ENCODE results near the gene MASP2. TPM values are rescaled to one million over a fixed set of nuclear protein-coding genes. Genes with fewer than 3 reads are reported as not detected.
A peak's percentile ranks its signal among the peaks of the same experiment; 100 is the strongest.

Gene MASP2
- total and polyA plus RNA-seq, 10 of the 15 experiments (the other 5 are each of a cell fraction or from before 2014, with no cell fraction given): 0.04 to 0.21 (median 0.06) TPM; not detected in 7

- no peak overlapping the region for H3K9ac ChIP-seq (ENCODE audit: control insufficient read depth, insufficient read depth, low read length)
- ChIA-PET RAD21 (ENCODE audit: unreplicated experiment) (no interaction called here), CTCF (interaction anchor here (1.6 to 2.3 kb wide), 2 partner anchors 16 to 19 kb away, joined by 5 to 7 read pairs; no protein-coding TSS in a partner anchor), SMC1A (ENCODE audit: uncharacterized antibody, unreplicated experiment) (interaction anchor here (3.5 kb wide), 1 partner anchor 19 kb away, joined by 17 read pairs; no protein-coding TSS in a partner anchor), POLR2A (no interaction called here)
- H3K4me1 ChIP-seq (ENCODE audit: control insufficient read depth, insufficient read depth, low read length): peaks cover 15% of the 10 kb centered on the region
- H3K27ac ChIP-seq (ENCODE audit: control insufficient read depth, insufficient read depth): no peak overlapping the region
- in situ Hi-C loops (cut with MboI) (no loop called here), intact Hi-C loops (cut with micrococcal nuclease; ENCODE audit: unreplicated experiment) (no loop called here)
- 0 out of 2 replicates have a peak, but pooled peaks have one; percentile 5 for TF ChIP-seq POLR2A (IDR thresholded peaks at IDR 0.05; ENCODE audit: low read depth, low read length)
- no peak for TF ChIP-seq SMC3 (IDR thresholded peaks at IDR 0.05; ENCODE audit: borderline replicate concordance, low read length)
- peaks cover 31% of the 10 kb centered on the region for H3K79me2 ChIP-seq (ENCODE audit: control insufficient read depth, insufficient read depth, low read length)
- H3K27me3 ChIP-seq (replicated peaks in 1 of 2; ENCODE audit: control insufficient read depth in 2 of 2, insufficient read depth in 2 of 2, low read length in 1 of 2): no peaks in the 10 kb centered on the region
- no peak overlapping the region for H3K4me2 ChIP-seq (ENCODE audit: control insufficient read depth, insufficient read depth)
- no peak for DNase-seq (ENCODE audit: low read depth, low spot score)
- no peaks in the 10 kb centered on the region for H3K9me3 ChIP-seq (replicated peaks; ENCODE audit: control insufficient read depth, insufficient read depth, low read length)
- peaks cover 4% of the 10 kb centered on the region in 2 experiments; a peak in 3 of 4 replicates for H3K36me3 ChIP-seq (ENCODE audit: control insufficient read depth in 2 of 2, insufficient read depth in 2 of 2, low read length in 1 of 2)
- no peak overlapping the region for H3K4me3 ChIP-seq
- ATAC-seq: no peak
- no peaks in the 10 kb centered on the region for H4K20me1 ChIP-seq (ENCODE audit: control insufficient read depth, insufficient read depth)
- no peak overlapping the region for H2AFZ ChIP-seq (ENCODE audit: control insufficient read depth, low read depth, low read length)
- BruUV-seq (replicated peaks): no TSS peak
- WGBS (ENCODE audit: insufficient coverage, insufficient replicate concordance, low lambda C conversion rate, missing lambda C conversion rate): 90% methylated on average over 7 of the region's 7 CpGs
- no peak for FAIRE-seq
Observed at GRCh38 chr1:11056504-11056903, 9.5 kb upstream of the MASP2 start.

- TF ChIP-seq PML (IDR thresholded peaks at IDR 0.05; ENCODE audit: low read length) (no peak), ZBTB40 (IDR thresholded peaks at IDR 0.05; ENCODE audit: borderline replicate concordance) (no peak), NFIC (IDR thresholded peaks at IDR 0.05; ENCODE audit: low read depth, low read length) (no peak), HSF1 (IDR thresholded peaks at IDR 0.05; ENCODE audit: low read depth, low read length) (no peak), FOS (IDR thresholded peaks at IDR 0.05; ENCODE audit: borderline replicate concordance, extremely low read depth, insufficient read length) (no peak)
- Histone ChIP-seq H3K4me1 (ENCODE audit: control insufficient read depth, insufficient read depth, low read length) (peaks cover 12% of the 10 kb centered on the region), H3K27me3 (replicated peaks in 1 of 2; ENCODE audit: control insufficient read depth in 2 of 2, insufficient read depth in 2 of 2, low read length in 1 of 2) (no peaks in the 10 kb centered on the region), H3K79me2 (ENCODE audit: control insufficient read depth, insufficient read depth, low read length) (peaks cover 24% of the 10 kb centered on the region), H3K4me3 (no peak overlapping the region), H3K9ac (ENCODE audit: control insufficient read depth, insufficient read depth, low read length) (no peak overlapping the region), H3K9me3 (replicated peaks; ENCODE audit: control insufficient read depth, insufficient read depth, low read length) (no peaks in the 10 kb centered on the region), H3K4me2 (ENCODE audit: control insufficient read depth, insufficient read depth) (no peak overlapping the region), H3K36me3 (ENCODE audit: control insufficient read depth in 2 of 2, insufficient read depth in 2 of 2, low read length in 1 of 2) (peaks cover 4% of the 10 kb centered on the region in 2 experiments; a peak in 3 of 4 replicates), H2AFZ (ENCODE audit: control insufficient read depth, low read depth, low read length) (no peak overlapping the region), H4K20me1 (ENCODE audit: control insufficient read depth, insufficient read depth) (no peaks in the 10 kb centered on the region), H3K27ac (ENCODE audit: control insufficient read depth, insufficient read depth) (no peak overlapping the region)
- POLR2A ChIA-PET: no interaction called here
- SMC1A ChIA-PET (ENCODE audit: uncharacterized antibody, unreplicated experiment): interaction anchor here (3.5 kb wide), 1 partner anchor 18 kb away, joined by 17 read pairs; no protein-coding TSS in a partner anchor
- CTCF ChIA-PET: interaction anchor here (1.6 kb wide), 1 partner anchor 18 kb away, joined by 5 read pairs; no protein-coding TSS in a partner anchor
- in situ Hi-C loops (cut with MboI) (no loop called here), intact Hi-C loops (cut with micrococcal nuclease; ENCODE audit: unreplicated experiment) (no loop called here)
- WGBS (ENCODE audit: insufficient coverage, insufficient replicate concordance, low lambda C conversion rate, missing lambda C conversion rate): 86% methylated on average over 12 of the region's 12 CpGs
- BruUV-seq (replicated peaks): no TSS peak
- DNase-seq (ENCODE audit: low read depth, low spot score) (no peak), ATAC-seq (no peak), FAIRE-seq (no peak)
- RAD21 ChIA-PET (ENCODE audit: unreplicated experiment): no interaction called here
Observed at GRCh38 chr1:11055676-11056075, 8.6 kb upstream of the MASP2 start.

Data from GM12878 (cell line).